ENCODE results near the gene SLC4A4.

SLC4A4 gene

GRCh38 chr4:71466775-71467174 lies 128.0 kb downstream of the SLC4A4 start:
- TF ChIP-seq ZFX (IDR thresholded peaks at IDR 0.05; ENCODE audit: borderline replicate concordance), result no peak
- no peak for TF ChIP-seq CTCF (IDR thresholded peaks at IDR 0.05)
- H3K27ac ChIP-seq, result no peak overlapping the region

GRCh38 chr4:71468116-71468710 lies 129.4 kb downstream of the SLC4A4 start:
- peak overlapping the region; percentile 69 for H3K27ac ChIP-seq
- no peak for TF ChIP-seq ZFX (IDR thresholded peaks at IDR 0.05; ENCODE audit: borderline replicate concordance)

GRCh38 chr4:71469541-71469940 lies 130.7 kb downstream of the SLC4A4 start:
- TF ChIP-seq CTCF (IDR thresholded peaks at IDR 0.05), result no peak
- no peak for TF ChIP-seq ZFX (IDR thresholded peaks at IDR 0.05; ENCODE audit: borderline replicate concordance)
- no peak overlapping the region for H3K27ac ChIP-seq

GRCh38 chr4:71470524-71470923 lies 131.7 kb downstream of the SLC4A4 start:
- TF ChIP-seq ZFX (IDR thresholded peaks at IDR 0.05; ENCODE audit: borderline replicate concordance) (no peak), CTCF (IDR thresholded peaks at IDR 0.05) (no peak)
- no peak overlapping the region for H3K27ac ChIP-seq

- TF ChIP-seq ZFX (IDR thresholded peaks at IDR 0.05; ENCODE audit: borderline replicate concordance), result no peak
- TF ChIP-seq CTCF (IDR thresholded peaks at IDR 0.05), result no peak
- no peak overlapping the region for H3K27ac ChIP-seq
These were observed 134.1 kb downstream of the SLC4A4 start for GRCh38 chr4:71472946-71473345.

- TF ChIP-seq CTCF (IDR thresholded peaks at IDR 0.05) (no peak), ZFX (IDR thresholded peaks at IDR 0.05; ENCODE audit: borderline replicate concordance) (no peak)
- H3K27ac ChIP-seq, result no peak overlapping the region
These were observed 134.9 kb downstream of the SLC4A4 start for GRCh38 chr4:71473541-71474240.

GRCh38 chr4:71474731-71475130 lies 135.9 kb downstream of the SLC4A4 start:
- TF ChIP-seq ZFX (IDR thresholded peaks at IDR 0.05; ENCODE audit: borderline replicate concordance) (no peak), CTCF (IDR thresholded peaks at IDR 0.05) (no peak)
- no peak overlapping the region for H3K27ac ChIP-seq

Measured in 22Rv1 (cell line).